ENCODE data around the gene TSPEAR. TPM values are rescaled to one million over a fixed set of nuclear protein-coding genes. Genes with fewer than 3 reads are reported as not detected.

Gene TSPEAR
- total and polyA plus RNA-seq, 2 of the 13 experiments (the other 11 are each of a cell fraction or from before 2014, with no cell fraction given): 0.07 to 0.32 TPM

DNA sequence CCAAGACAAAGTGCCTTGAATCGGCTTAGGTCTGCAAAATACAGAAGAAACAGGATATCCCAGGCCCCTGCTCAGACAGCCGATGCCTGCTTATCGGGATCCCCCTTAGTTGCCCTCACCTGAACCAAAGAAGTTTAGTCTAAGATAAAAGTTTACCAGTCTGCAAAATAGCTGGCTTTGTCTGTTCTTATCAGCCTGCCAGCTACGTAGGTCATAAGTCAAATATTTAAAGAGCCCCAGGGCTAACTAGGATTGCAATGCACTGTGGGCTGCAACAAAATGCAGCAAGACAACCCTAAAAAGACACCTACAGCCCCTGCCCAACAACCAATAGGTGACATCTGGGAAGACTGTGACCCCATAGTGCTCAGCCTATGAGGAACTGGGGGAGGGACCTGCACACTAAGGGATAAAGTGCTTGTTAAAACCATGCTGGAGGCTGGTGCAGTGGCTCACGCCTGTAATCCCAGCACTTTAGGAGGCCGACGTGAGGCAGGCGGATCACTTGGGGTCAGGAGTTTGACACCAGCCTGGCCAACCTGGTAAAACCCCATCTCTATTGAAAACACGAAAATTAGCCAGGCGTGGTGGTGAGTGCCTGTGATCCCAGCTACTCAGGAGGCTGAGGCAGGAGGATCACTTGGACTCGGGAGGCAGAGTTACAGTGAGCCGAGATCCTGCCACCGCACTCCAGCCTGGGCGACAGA, 228.6 kb downstream of the TSPEAR start (continued):
- TF ChIP-seq, protein P1, sequence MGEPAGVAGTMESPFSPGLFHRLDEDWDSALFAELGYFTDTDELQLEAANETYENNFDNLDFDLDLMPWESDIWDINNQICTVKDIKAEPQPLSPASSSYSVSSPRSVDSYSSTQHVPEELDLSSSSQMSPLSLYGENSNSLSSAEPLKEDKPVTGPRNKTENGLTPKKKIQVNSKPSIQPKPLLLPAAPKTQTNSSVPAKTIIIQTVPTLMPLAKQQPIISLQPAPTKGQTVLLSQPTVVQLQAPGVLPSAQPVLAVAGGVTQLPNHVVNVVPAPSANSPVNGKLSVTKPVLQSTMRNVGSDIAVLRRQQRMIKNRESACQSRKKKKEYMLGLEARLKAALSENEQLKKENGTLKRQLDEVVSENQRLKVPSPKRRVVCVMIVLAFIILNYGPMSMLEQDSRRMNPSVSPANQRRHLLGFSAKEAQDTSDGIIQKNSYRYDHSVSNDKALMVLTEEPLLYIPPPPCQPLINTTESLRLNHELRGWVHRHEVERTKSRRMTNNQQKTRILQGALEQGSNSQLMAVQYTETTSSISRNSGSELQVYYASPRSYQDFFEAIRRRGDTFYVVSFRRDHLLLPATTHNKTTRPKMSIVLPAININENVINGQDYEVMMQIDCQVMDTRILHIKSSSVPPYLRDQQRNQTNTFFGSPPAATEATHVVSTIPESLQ (CRISPR knock-in tag; conservative IDR thresholded peaks at IDR 0.05): no peak
- TF ChIP-seq, protein P2, sequence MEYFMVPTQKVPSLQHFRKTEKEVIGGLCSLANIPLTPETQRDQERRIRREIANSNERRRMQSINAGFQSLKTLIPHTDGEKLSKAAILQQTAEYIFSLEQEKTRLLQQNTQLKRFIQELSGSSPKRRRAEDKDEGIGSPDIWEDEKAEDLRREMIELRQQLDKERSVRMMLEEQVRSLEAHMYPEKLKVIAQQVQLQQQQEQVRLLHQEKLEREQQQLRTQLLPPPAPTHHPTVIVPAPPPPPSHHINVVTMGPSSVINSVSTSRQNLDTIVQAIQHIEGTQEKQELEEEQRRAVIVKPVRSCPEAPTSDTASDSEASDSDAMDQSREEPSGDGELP (IDR thresholded peaks at IDR 0.05; ENCODE audit: borderline replicate concordance, low read depth): no peak
- peak; percentile 84; the same call in 1 of the 2 replicates for TF ChIP-seq ZNF34 (CRISPR knock-in tag; IDR thresholded peaks at IDR 0.05; ENCODE audit: borderline replicate concordance)
- TF ChIP-seq ZNF577 (CRISPR knock-in tag; IDR thresholded peaks at IDR 0.05; ENCODE audit: borderline replicate concordance, low read depth): no peak
- TF ChIP-seq SRSF4 (IDR thresholded peaks at IDR 0.05; ENCODE audit: low read depth, low read length, poor library complexity, severe bottlenecking): no peak
- TF ChIP-seq NR2F2 (IDR thresholded peaks at IDR 0.05; ENCODE audit: borderline replicate concordance, low read depth): no peak; the same call in 1 of the 2 replicates
- TF ChIP-seq RFX3 (CRISPR knock-in tag; IDR thresholded peaks at IDR 0.05): no peak
- TF ChIP-seq GLI4 (CRISPR knock-in tag; IDR thresholded peaks at IDR 0.05; ENCODE audit: borderline replicate concordance): no peak; the same call in 1 of the 2 replicates
- TF ChIP-seq TBP (CRISPR knock-in tag; IDR thresholded peaks at IDR 0.05): no peak
- TF ChIP-seq, protein P3, sequence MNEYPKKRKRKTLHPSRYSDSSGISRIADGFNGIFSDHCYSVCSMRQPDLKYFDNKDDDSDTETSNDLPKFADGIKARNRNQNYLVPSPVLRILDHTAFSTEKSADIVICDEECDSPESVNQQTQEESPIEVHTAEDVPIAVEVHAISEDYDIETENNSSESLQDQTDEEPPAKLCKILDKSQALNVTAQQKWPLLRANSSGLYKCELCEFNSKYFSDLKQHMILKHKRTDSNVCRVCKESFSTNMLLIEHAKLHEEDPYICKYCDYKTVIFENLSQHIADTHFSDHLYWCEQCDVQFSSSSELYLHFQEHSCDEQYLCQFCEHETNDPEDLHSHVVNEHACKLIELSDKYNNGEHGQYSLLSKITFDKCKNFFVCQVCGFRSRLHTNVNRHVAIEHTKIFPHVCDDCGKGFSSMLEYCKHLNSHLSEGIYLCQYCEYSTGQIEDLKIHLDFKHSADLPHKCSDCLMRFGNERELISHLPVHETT (CRISPR knock-in tag; conservative IDR thresholded peaks at IDR 0.05): no peak
- no peak for TF ChIP-seq RAD51 (IDR thresholded peaks at IDR 0.05; ENCODE audit: borderline replicate concordance)
- TF ChIP-seq, protein P4, sequence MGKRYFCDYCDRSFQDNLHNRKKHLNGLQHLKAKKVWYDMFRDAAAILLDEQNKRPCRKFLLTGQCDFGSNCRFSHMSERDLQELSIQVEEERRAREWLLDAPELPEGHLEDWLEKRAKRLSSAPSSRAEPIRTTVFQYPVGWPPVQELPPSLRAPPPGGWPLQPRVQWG (CRISPR knock-in tag; IDR thresholded peaks at IDR 0.05; ENCODE audit: borderline replicate concordance, low read depth): no peak
- 0 out of 2 replicates have a peak, but pooled peaks have one; percentile 24 for TF ChIP-seq ZNF629 (CRISPR knock-in tag; conservative IDR thresholded peaks at IDR 0.05)
- no peak for TF ChIP-seq ZNF180 (CRISPR knock-in tag; IDR thresholded peaks at IDR 0.05; ENCODE audit: borderline replicate concordance, low read depth)
- peak; percentile 26; the same call in 1 of the 2 replicates for TF ChIP-seq TARDBP (CRISPR knock-in tag; IDR thresholded peaks at IDR 0.05)
- no peak for TF ChIP-seq ZNF564 (CRISPR knock-in tag; IDR thresholded peaks at IDR 0.05)
- peak; percentile 91 for TF ChIP-seq KLF6 (CRISPR knock-in tag; IDR thresholded peaks at IDR 0.05)
- TF ChIP-seq GABPA (IDR thresholded peaks at IDR 0.05; ENCODE audit: low read depth, low read length): no peak
- TF ChIP-seq GABPA (CRISPR knock-in tag; IDR thresholded peaks at IDR 0.05; ENCODE audit: low read depth): peak; percentile 31; the same call in 1 of the 2 replicates
- no peak for TF ChIP-seq RARG (CRISPR knock-in tag; IDR thresholded peaks at IDR 0.05; ENCODE audit: low read depth)
- TF ChIP-seq, protein P5, sequence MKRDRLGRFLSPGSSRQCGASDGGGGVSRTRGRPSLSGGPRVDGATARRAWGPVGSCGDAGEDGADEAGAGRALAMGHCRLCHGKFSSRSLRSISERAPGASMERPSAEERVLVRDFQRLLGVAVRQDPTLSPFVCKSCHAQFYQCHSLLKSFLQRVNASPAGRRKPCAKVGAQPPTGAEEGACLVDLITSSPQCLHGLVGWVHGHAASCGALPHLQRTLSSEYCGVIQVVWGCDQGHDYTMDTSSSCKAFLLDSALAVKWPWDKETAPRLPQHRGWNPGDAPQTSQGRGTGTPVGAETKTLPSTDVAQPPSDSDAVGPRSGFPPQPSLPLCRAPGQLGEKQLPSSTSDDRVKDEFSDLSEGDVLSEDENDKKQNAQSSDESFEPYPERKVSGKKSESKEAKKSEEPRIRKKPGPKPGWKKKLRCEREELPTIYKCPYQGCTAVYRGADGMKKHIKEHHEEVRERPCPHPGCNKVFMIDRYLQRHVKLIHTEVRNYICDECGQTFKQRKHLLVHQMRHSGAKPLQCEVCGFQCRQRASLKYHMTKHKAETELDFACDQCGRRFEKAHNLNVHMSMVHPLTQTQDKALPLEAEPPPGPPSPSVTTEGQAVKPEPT (CRISPR knock-in tag; IDR thresholded peaks at IDR 0.05; ENCODE audit: low read depth): peak; percentile 94
- no peak for TF ChIP-seq SNAPC2 (CRISPR knock-in tag; IDR thresholded peaks at IDR 0.05)
- TF ChIP-seq NCOA2 (CRISPR knock-in tag; IDR thresholded peaks at IDR 0.05): peak; percentile 71
- no peak; a peak in 1 of 4 replicates for TF ChIP-seq MAFK (conservative IDR thresholded peaks at IDR 0.05 in 1 of 2, IDR thresholded peaks at IDR 0.05 in 1 of 2; ENCODE audit: low read length in 2 of 2)
